Large intestine (tissue), 3 donors: Measurements from ENCODE around the gene ABCC1. TPM values are rescaled to one million over a fixed set of nuclear protein-coding genes. Genes with fewer than 3 reads are reported as not detected.

Experiments used
- DNase-seq, 2 donors: peaks; one replicate each; pipeline versions ENCODE4 v3.0.0 to v3.0.0-alpha.2; 2013
- H3K27ac ChIP-seq: one replicate; pipeline ENCODE4 v1.5.1; 2013; ENCODE audit warnings: low read length
- H3K27me3 ChIP-seq: 2 replicates; pipeline ENCODE4 v1.6.1; 2013; ENCODE audit warnings: low read length; ENCODE audit not compliant: control insufficient read depth, insufficient read depth
- H3K36me3 ChIP-seq: 2 replicates; pipeline ENCODE4 v1.6.1; 2013; ENCODE audit warnings: low read length; ENCODE audit not compliant: control insufficient read depth, insufficient read depth
- H3K4me1 ChIP-seq: one replicate; pipeline ENCODE4 v1.6.1; 2013; ENCODE audit warnings: low read length; ENCODE audit not compliant: control insufficient read depth, insufficient read depth
- H3K4me3 ChIP-seq: one replicate; pipeline ENCODE4 v1.5.1; 2013; ENCODE audit warnings: low read length
- H3K9me3 ChIP-seq: one replicate; pipeline ENCODE4 v1.6.1; 2013; ENCODE audit warnings: mild to moderate bottlenecking, low read depth, low read length, moderate library complexity; ENCODE audit not compliant: control insufficient read depth
- WGBS: methylation state at CpG from one replicate; pipeline ENCODE4 v1.1.5; 2013; ENCODE audit warnings: low lambda C conversion rate; ENCODE audit not compliant: insufficient coverage; 5-methylcytosine and 5-hydroxymethylcytosine counted together
- polyA plus RNA-seq: library from polyadenylated mRNA; unstranded; fragments of 120-200 nt; gene quantifications from one replicate; pipeline ENCODE4 v1.2.1, GENCODE V29; 2013

Gene ABCC1
- polyA plus RNA-seq, 1 donor, result 10.6 TPM

- H3K4me1 ChIP-seq, result no peaks in the 10 kb centered on the region
- no peaks in the 10 kb centered on the region for H3K9me3 ChIP-seq
- no peaks in the 10 kb centered on the region for H3K27me3 ChIP-seq
- DNase-seq, result no peak
- H3K27ac ChIP-seq, result no peak overlapping the region
- peaks cover 2% of the 10 kb centered on the region for H3K36me3 ChIP-seq
- WGBS, result 100% methylated on average over 2 of the region's 16 CpGs
- H3K4me3 ChIP-seq, result no peak overlapping the region
Observed at GRCh38 chr16:16062023-16062937, 112.9 kb downstream of the ABCC1 start.

- Histone ChIP-seq H3K9me3 (no peaks in the 10 kb centered on the region), H3K4me1 (no peaks in the 10 kb centered on the region), H3K27me3 (no peaks in the 10 kb centered on the region), H3K36me3 (peaks cover 4% of the 10 kb centered on the region), H3K27ac (no peak overlapping the region), H3K4me3 (no peak overlapping the region)
- DNase-seq, result no peak
- WGBS, result no CpG with 5 or more reads among the region's 2 CpGs
Observed at GRCh38 chr16:16063683-16064082, 114.3 kb downstream of the ABCC1 start.

GRCh38 chr16:16064874-16065384 is 115.5 kb downstream of the ABCC1 start:
- H3K27ac ChIP-seq, result no peak overlapping the region

GRCh38 chr16:16067127-16067526 is 117.7 kb downstream of the ABCC1 start:
- DNase-seq, result no peak
- no CpG with 5 or more reads among the region's 13 CpGs for WGBS
- no peak overlapping the region for H3K27ac ChIP-seq
- no peaks in the 10 kb centered on the region for H3K9me3 ChIP-seq
- H3K4me3 ChIP-seq, result no peak overlapping the region
- no peaks in the 10 kb centered on the region for H3K27me3 ChIP-seq
- no peaks in the 10 kb centered on the region for H3K4me1 ChIP-seq
- peaks cover 2% of the 10 kb centered on the region for H3K36me3 ChIP-seq

More at GRCh38 chr16:16064874-16065384, 115.5 kb downstream of the ABCC1 start:
- DNase-seq, result no peak
- WGBS, result no CpG with 5 or more reads among the region's 4 CpGs
- H3K4me3 ChIP-seq, result no peak overlapping the region
- H3K9me3 ChIP-seq, result no peaks in the 10 kb centered on the region
- peaks cover 4% of the 10 kb centered on the region for H3K36me3 ChIP-seq
- no peaks in the 10 kb centered on the region for H3K4me1 ChIP-seq
- no peaks in the 10 kb centered on the region for H3K27me3 ChIP-seq

- Histone ChIP-seq H3K27me3 (no peaks in the 10 kb centered on the region), H3K27ac (no peak overlapping the region), H3K4me3 (no peak overlapping the region), H3K4me1 (peaks cover 9% of the 10 kb centered on the region), H3K36me3 (peaks cover 14% of the 10 kb centered on the region), H3K9me3 (no peaks in the 10 kb centered on the region)
- no CpG with 5 or more reads among the region's 11 CpGs for WGBS
- no peak for DNase-seq
Observed at GRCh38 chr16:16071631-16072244, 122.3 kb downstream of the ABCC1 start.

GRCh38 chr16:16073001-16073545 is 123.7 kb downstream of the ABCC1 start:
- peaks cover 17% of the 10 kb centered on the region for H3K36me3 ChIP-seq

GRCh38 chr16:16073891-16074881 is 124.8 kb downstream of the ABCC1 start:
- Histone ChIP-seq H3K4me1 (peaks cover 9% of the 10 kb centered on the region), H3K4me3 (no peak overlapping the region), H3K9me3 (no peaks in the 10 kb centered on the region), H3K27me3 (no peaks in the 10 kb centered on the region), H3K27ac (peak overlapping the region; percentile 29), H3K36me3 (peaks cover 19% of the 10 kb centered on the region)
- 11% methylated on average over 2 of the region's 19 CpGs for WGBS
- DNase-seq, result peak; percentile 12 to 41

More at GRCh38 chr16:16073001-16073545, 123.7 kb downstream of the ABCC1 start:
- no CpG with 5 or more reads among the region's 2 CpGs for WGBS
- no peak overlapping the region for H3K4me3 ChIP-seq
- H3K9me3 ChIP-seq, result no peaks in the 10 kb centered on the region
- peaks cover 9% of the 10 kb centered on the region for H3K4me1 ChIP-seq
- DNase-seq, result no peak
- H3K27ac ChIP-seq, result no peak overlapping the region
- H3K27me3 ChIP-seq, result no peaks in the 10 kb centered on the region

GRCh38 chr16:16075488-16076422 is 126.3 kb downstream of the ABCC1 start:
- Histone ChIP-seq H3K27me3 (no peaks in the 10 kb centered on the region), H3K4me1 (peaks cover 9% of the 10 kb centered on the region), H3K9me3 (no peaks in the 10 kb centered on the region), H3K4me3 (no peak overlapping the region), H3K36me3 (peaks cover 23% of the 10 kb centered on the region), H3K27ac (no peak overlapping the region)
- WGBS, result 97% methylated on average over 4 of the region's 31 CpGs
- DNase-seq, result no peak

- Histone ChIP-seq H3K4me1 (peaks cover 9% of the 10 kb centered on the region), H3K27me3 (no peaks in the 10 kb centered on the region), H3K27ac (no peak overlapping the region), H3K9me3 (no peaks in the 10 kb centered on the region), H3K36me3 (peaks cover 23% of the 10 kb centered on the region), H3K4me3 (no peak overlapping the region)
- no peak for DNase-seq
- WGBS, result no CpG with 5 or more reads among the region's 9 CpGs
Observed at GRCh38 chr16:16076423-16076813, 127.0 kb downstream of the ABCC1 start.
